Loucy (cell line): Measurements from ENCODE around the gene TRPV6.

ENCODE experiments used
- H2AFZ ChIP-seq: fragments of 200-600 bp; sonication (generic); 2 replicates; pipeline ENCODE4 v1.6.0; 2016; ENCODE audit warnings: antibody characterized with exemption, mild to moderate bottlenecking, low read length, moderate library complexity
- H3F3A ChIP-seq: fragments of 200-600 bp; 2 replicates; pipeline ENCODE4 v1.6.0; 2016; ENCODE audit warnings: antibody characterized with exemption, low read depth, mild to moderate bottlenecking
- H3K27me3 ChIP-seq: fragments of 200-600 bp; sonication (generic); 2 replicates; pipeline ENCODE4 v1.6.1; 2014; ENCODE audit warnings: low read length, mild to moderate bottlenecking; ENCODE audit not compliant: insufficient read depth, poor library complexity, severe bottlenecking
- H3K36me3 ChIP-seq: fragments of 200-600 bp; sonication (generic); 2 replicates; pipeline ENCODE4 v1.6.1; 2016; ENCODE audit warnings: low read length; ENCODE audit not compliant: insufficient read depth
- H3K4me1 ChIP-seq: fragments of 200-600 bp; sonication (generic); 2 replicates; pipeline ENCODE4 v1.5.1; 2014; ENCODE audit warnings: low read length, mild to moderate bottlenecking; ENCODE audit not compliant: insufficient read depth, poor library complexity, severe bottlenecking
- H3K4me2 ChIP-seq: fragments of 200-600 bp; sonication (generic); 2 replicates; pipeline ENCODE4 v1.6.0; 2014; ENCODE audit warnings: antibody characterized with exemption, low read length, low read depth, mild to moderate bottlenecking; ENCODE audit not compliant: poor library complexity, severe bottlenecking
- H3K4me3 ChIP-seq: fragments of 200-600 bp; sonication (generic); 2 replicates; pipeline ENCODE4 v1.5.1; 2014; ENCODE audit warnings: low read length, mild to moderate bottlenecking, mixed read lengths; ENCODE audit not compliant: poor library complexity, severe bottlenecking
- H3K79me2 ChIP-seq: fragments of 200-600 bp; sonication (generic); 2 replicates; pipeline ENCODE4 v1.6.1; 2014; ENCODE audit warnings: low read length; ENCODE audit not compliant: insufficient read depth
- H3K9ac ChIP-seq: fragments of 200-600 bp; sonication (generic); 2 replicates; pipeline ENCODE4 v1.6.0; 2014; ENCODE audit warnings: mild to moderate bottlenecking, low read depth, low read length, moderate library complexity; ENCODE audit not compliant: poor library complexity, severe bottlenecking
- H3K9me2 ChIP-seq: fragments of 200-600 bp; sonication (generic); replicated peaks from 2 replicates; pipeline ENCODE4 v1.6.1; 2016; ENCODE audit warnings: low read depth, low read length, mixed read lengths
- H3K9me3 ChIP-seq: fragments of 200-600 bp; sonication (generic); 2 replicates; pipeline ENCODE4 v1.6.1; 2014; ENCODE audit warnings: mild to moderate bottlenecking, antibody characterized with exemption, low read length, low read depth; ENCODE audit not compliant: insufficient read depth
- H4K20me1 ChIP-seq: fragments of 200-600 bp; sonication (generic); 2 replicates; pipeline ENCODE4 v1.6.0; 2014; ENCODE audit warnings: antibody characterized with exemption, low read length, mild to moderate bottlenecking; ENCODE audit not compliant: insufficient read depth, poor library complexity, severe bottlenecking
- EZH2phosphoT487 ChIP-seq: fragments of 200-600 bp; IDR thresholded peaks from 2 replicates; pipeline ENCODE4 v1.6.1; 2018; ENCODE audit warnings: antibody characterized with exemption, mild to moderate bottlenecking, moderate library complexity, borderline replicate concordance
- TF ChIP-seq, protein P1 (sequence below): fragments of 200-600 bp; sonication (generic); conservative IDR thresholded peaks from 2 replicates; pipeline ENCODE4 v1.5.1; 2014; ENCODE audit warnings: mild to moderate bottlenecking, antibody characterized with exemption, low read length

Gene TRPV6

DNA sequence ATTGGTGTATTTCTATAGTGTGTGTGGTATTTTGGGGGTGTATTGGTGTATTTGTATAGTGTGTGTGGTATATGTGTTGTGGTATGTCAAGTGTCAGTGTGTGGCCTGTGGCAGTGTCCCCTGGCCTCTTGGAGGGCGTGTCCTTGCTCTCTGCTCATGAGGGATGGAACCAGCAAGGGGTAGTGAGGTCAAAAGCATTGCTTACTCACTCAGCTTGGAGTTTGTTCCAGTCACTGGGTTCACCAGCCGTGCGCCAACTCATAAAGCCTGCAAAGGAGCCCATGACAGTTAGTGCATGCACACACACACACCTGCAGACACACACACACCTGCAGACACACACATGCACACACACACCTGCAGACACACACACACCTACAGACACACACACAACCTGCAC is 4.3 kb upstream of the TRPV6 start:
- no peaks in the 10 kb centered on the region for H3K36me3 ChIP-seq
- H3K79me2 ChIP-seq: no peaks in the 10 kb centered on the region
- H2AFZ ChIP-seq: no peak overlapping the region
- H3K9me3 ChIP-seq: no peaks in the 10 kb centered on the region
- H3F3A ChIP-seq: no peaks in the 10 kb centered on the region
- no peaks in the 10 kb centered on the region for H4K20me1 ChIP-seq
- H3K4me1 ChIP-seq: no peaks in the 10 kb centered on the region
- no peaks in the 10 kb centered on the region for H3K9me2 ChIP-seq
- H3K4me3 ChIP-seq: no peak overlapping the region
- no peak overlapping the region for H3K9ac ChIP-seq
- no peak for TF ChIP-seq EZH2phosphoT487
- TF ChIP-seq, protein P1, sequence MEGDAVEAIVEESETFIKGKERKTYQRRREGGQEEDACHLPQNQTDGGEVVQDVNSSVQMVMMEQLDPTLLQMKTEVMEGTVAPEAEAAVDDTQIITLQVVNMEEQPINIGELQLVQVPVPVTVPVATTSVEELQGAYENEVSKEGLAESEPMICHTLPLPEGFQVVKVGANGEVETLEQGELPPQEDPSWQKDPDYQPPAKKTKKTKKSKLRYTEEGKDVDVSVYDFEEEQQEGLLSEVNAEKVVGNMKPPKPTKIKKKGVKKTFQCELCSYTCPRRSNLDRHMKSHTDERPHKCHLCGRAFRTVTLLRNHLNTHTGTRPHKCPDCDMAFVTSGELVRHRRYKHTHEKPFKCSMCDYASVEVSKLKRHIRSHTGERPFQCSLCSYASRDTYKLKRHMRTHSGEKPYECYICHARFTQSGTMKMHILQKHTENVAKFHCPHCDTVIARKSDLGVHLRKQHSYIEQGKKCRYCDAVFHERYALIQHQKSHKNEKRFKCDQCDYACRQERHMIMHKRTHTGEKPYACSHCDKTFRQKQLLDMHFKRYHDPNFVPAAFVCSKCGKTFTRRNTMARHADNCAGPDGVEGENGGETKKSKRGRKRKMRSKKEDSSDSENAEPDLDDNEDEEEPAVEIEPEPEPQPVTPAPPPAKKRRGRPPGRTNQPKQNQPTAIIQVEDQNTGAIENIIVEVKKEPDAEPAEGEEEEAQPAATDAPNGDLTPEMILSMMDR: no peak
- H3K27me3 ChIP-seq: no peaks in the 10 kb centered on the region
- H3K4me2 ChIP-seq: no peak overlapping the region

DNA sequence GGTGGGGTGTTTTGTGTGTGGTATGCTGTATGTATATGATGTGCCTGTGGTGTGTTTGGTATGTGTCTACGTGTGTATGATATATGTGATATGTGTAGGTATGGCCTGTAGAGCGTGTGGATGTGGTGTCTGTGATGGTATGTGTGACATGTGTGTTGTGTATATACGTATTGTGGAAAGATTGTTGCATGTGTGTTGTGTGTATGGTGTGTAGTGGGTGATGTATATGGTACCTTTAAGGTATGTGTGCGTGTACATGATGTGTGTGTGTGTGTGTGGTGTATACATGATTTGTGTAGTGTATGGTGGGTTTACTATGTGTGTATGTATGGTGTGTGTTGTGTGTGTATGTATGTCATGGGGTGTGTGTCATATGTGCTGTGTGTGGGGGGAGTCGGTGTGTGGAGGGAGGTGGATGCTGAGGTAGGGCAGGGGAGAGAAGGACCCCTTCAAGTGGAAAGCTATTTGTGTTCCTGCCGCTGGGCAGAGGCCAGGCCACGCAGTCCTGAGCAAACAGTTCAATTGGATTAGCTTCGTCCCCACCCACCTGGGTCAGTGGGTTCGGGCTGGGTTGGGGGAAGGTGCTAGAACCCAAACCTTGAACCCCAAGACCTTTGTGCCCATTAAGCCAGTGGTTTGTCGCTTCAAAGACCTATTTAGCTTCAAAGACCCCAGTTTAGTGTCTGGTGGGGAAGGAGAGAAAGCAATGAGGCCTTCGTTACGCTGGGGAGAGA is 1.9 kb upstream of the TRPV6 start:
- no peaks in the 10 kb centered on the region for H3K4me1 ChIP-seq
- TF ChIP-seq, protein P1: no peak
- TF ChIP-seq EZH2phosphoT487: no peak
- H3K4me3 ChIP-seq: no peak overlapping the region
- H3K9me3 ChIP-seq: no peaks in the 10 kb centered on the region
- H3K27me3 ChIP-seq: no peaks in the 10 kb centered on the region
- H3K36me3 ChIP-seq: no peaks in the 10 kb centered on the region
- H3K9ac ChIP-seq: no peak overlapping the region
- no peak overlapping the region for H2AFZ ChIP-seq
- H4K20me1 ChIP-seq: no peaks in the 10 kb centered on the region
- no peaks in the 10 kb centered on the region for H3F3A ChIP-seq
- no peak overlapping the region for H3K4me2 ChIP-seq
- no peaks in the 10 kb centered on the region for H3K9me2 ChIP-seq
- no peaks in the 10 kb centered on the region for H3K79me2 ChIP-seq

DNA sequence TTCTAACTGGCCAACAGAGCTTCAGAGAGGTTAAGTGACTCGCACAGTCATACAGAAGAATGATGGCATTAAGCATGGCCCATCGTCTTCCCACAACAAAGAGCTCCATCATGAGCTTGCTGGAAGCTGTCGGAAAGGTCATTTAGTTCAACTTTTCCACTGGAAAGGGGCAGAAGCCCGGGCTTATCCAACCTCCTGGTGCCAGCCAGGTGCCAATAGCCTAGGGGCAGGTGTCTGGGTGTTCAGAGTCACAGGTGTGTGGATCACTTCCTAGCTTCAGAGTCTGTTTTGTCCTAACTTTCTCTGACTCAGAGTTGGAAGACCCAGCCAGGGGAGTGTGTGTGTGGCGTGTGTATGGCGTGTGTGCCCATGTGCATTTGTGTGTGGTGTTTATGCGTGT is 1.3 kb upstream of the TRPV6 start:
- Histone ChIP-seq H3K36me3 (no peaks in the 10 kb centered on the region), H3F3A (no peaks in the 10 kb centered on the region), H3K79me2 (no peaks in the 10 kb centered on the region), H3K4me1 (no peaks in the 10 kb centered on the region), H3K9me2 (no peaks in the 10 kb centered on the region), H3K9me3 (no peaks in the 10 kb centered on the region), H2AFZ (no peak overlapping the region), H3K4me2 (no peak overlapping the region), H3K9ac (no peak overlapping the region), H3K4me3 (no peak overlapping the region), H3K27me3 (no peaks in the 10 kb centered on the region), H4K20me1 (no peaks in the 10 kb centered on the region)
- TF ChIP-seq, protein P1: no peak
- no peak for TF ChIP-seq EZH2phosphoT487
